GM12878 (cell line): ENCODE data around the gene FYB1. TPM values are rescaled to one million over a fixed set of nuclear protein-coding genes. Genes with fewer than 3 reads are reported as not detected.

Experiments
- CHD2 ChIP-seq: IDR thresholded peaks from 2 replicates; pipeline ENCODE4 v1.6.1; 2011; ENCODE audit warnings: low read depth, low read length, improper control_type of control experiment, borderline replicate concordance
- CHD4 ChIP-seq: fragments of 200-600 bp; sonication (generic); IDR thresholded peaks from 2 replicates; pipeline ENCODE4 v1.6.1; 2016; ENCODE audit warnings: mild to moderate bottlenecking
- EP300 ChIP-seq, 2 experiments: fragments of 150-350 bp in 1 of 2; IDR thresholded peaks; 2 replicates each; pipeline ENCODE4 v1.6.1; 2011 to 2012; ENCODE audit warnings: low read depth in 2 of 2, low read length in 2 of 2, borderline replicate concordance in 1 of 2, improper control_type of control experiment in 1 of 2, inconsistent platforms in 1 of 2; ENCODE audit not compliant: control insufficient read depth in 1 of 2
- ETV6 ChIP-seq, 2 experiments: fragments of 450-650 bp in 1 of 2; IDR thresholded peaks in 1 of 2; conservative IDR thresholded peaks in 1 of 2; 2 replicates each; pipeline ENCODE4 v1.6.1; 2014; ENCODE audit warnings: antibody characterized with exemption in 1 of 2, borderline replicate concordance in 1 of 2, low read depth in 1 of 2, mild to moderate bottlenecking in 1 of 2, moderate library complexity in 1 of 2
- IKZF2 ChIP-seq, 2 experiments: fragments of 450-650 bp; IDR thresholded peaks; 2 replicates each; pipeline ENCODE4 v1.6.1; 2017; ENCODE audit warnings: mild to moderate bottlenecking in 2 of 2, moderate library complexity in 2 of 2
- NBN ChIP-seq: fragments of 450-650 bp; IDR thresholded peaks from 2 replicates; pipeline ENCODE4 v1.6.1; 2016
- NFYA ChIP-seq: IDR thresholded peaks from 2 replicates; pipeline ENCODE4 v1.6.1; 2011; ENCODE audit warnings: low read depth, mild to moderate bottlenecking, low read length, improper control_type of control experiment, borderline replicate concordance
- NFYB ChIP-seq: IDR thresholded peaks from 2 replicates; pipeline ENCODE4 v1.6.1; 2011; ENCODE audit warnings: low read depth, mild to moderate bottlenecking, low read length, improper control_type of control experiment, moderate library complexity; ENCODE audit not compliant: insufficient read depth
- PAX5 ChIP-seq: IDR thresholded peaks from 2 replicates; pipeline ENCODE4 v1.6.1; 2011; ENCODE audit warnings: low read depth, low read length, borderline replicate concordance
- POLR2A ChIP-seq: IDR thresholded peaks from 2 replicates; pipeline ENCODE4 v1.6.1; 2011; ENCODE audit warnings: low read depth, mild to moderate bottlenecking, low read length
- POLR2AphosphoS2 ChIP-seq: IDR thresholded peaks from 2 replicates; pipeline ENCODE4 v1.6.1; 2011; ENCODE audit warnings: low read depth, mild to moderate bottlenecking, low read length, improper control_type of control experiment, moderate library complexity
- POU2F2 ChIP-seq: IDR thresholded peaks from 3 replicates; pipeline ENCODE4 v1.6.1; 2011; ENCODE audit warnings: low read depth, mild to moderate bottlenecking, low read length, borderline replicate concordance
- RFX5 ChIP-seq: IDR thresholded peaks from 2 replicates; pipeline ENCODE4 v1.6.1; 2011; ENCODE audit warnings: low read depth, low read length, improper control_type of control experiment
- SMAD5 ChIP-seq: IDR thresholded peaks from 2 replicates; pipeline ENCODE4 v1.6.1; 2016; ENCODE audit warnings: antibody characterized with exemption, low read depth
- TARDBP ChIP-seq: IDR thresholded peaks from 2 replicates; pipeline ENCODE4 v1.6.1; 2016; ENCODE audit warnings: borderline replicate concordance
- ZNF207 ChIP-seq: fragments of 450-650 bp; IDR thresholded peaks from 2 replicates; pipeline ENCODE4 v1.6.1; 2014; ENCODE audit warnings: antibody characterized with exemption, mild to moderate bottlenecking, borderline replicate concordance
- ZNF274 ChIP-seq: IDR thresholded peaks from one replicate; pipeline ENCODE4 v1.8.0; 2011; ENCODE audit not compliant: insufficient read length, insufficient read depth
- polyA plus RNA-seq, 11 experiments: library from polyadenylated mRNA; depleted of rRNA in 4 of 11; unstranded in 6 of 11; stranded (reverse) in 5 of 11; fragments of >200 nt; fragmentation: Nextera tagmentation in 4 of 11; fragmentation: Illumina TruSeq in 1 of 11; extraction: Ambion mirVana in 4 of 11; extraction: Trizol in 1 of 11; gene quantifications; 1 replicate in 1 of 11; 2 replicates in 10 of 11; pipeline versions ENCODE4 v1.2.1 to v1.2.3, GENCODE V29; 2011 to 2016; ENCODE audit warnings: inconsistent platforms in 2 of 11, missing spikeins in 2 of 11, low read depth in 1 of 11
- total RNA-seq, 4 experiments: library from RNA; depleted of rRNA in 3 of 4; stranded (reverse); fragments of >200 nt in 3 of 4; fragmentation: Illumina TruSeq in 1 of 4; extraction: Trizol in 1 of 4; gene quantifications; 2 replicates each; pipeline versions ENCODE4 v1.2.1 to v1.2.3, GENCODE V29; 2013 to 2021
- TF ChIP-seq, protein P1 (sequence below): fragments of 450-650 bp; IDR thresholded peaks from 2 replicates; pipeline ENCODE4 v1.6.1; 2016; ENCODE audit warnings: mild to moderate bottlenecking, moderate library complexity, borderline replicate concordance
- TF ChIP-seq, protein P2 (sequence below), 3 experiments: IDR thresholded peaks in 2 of 3; conservative IDR thresholded peaks in 1 of 3; 2 replicates each; pipeline ENCODE4 v1.5.1; 2011; ENCODE audit warnings: low read depth in 3 of 3, low read length in 3 of 3, mild to moderate bottlenecking in 3 of 3, control low read depth in 2 of 3, moderate library complexity in 2 of 3, inconsistent platforms in 1 of 3, mixed read lengths in 1 of 3; ENCODE audit not compliant: control insufficient read depth in 2 of 3, insufficient read depth in 1 of 3; ENCODE audit errors: extremely low read depth in 1 of 3
- TF ChIP-seq, protein P3 (sequence below): fragments of 450-650 bp; IDR thresholded peaks from 2 replicates; pipeline ENCODE4 v1.6.1; 2017; ENCODE audit warnings: antibody characterized with exemption, mild to moderate bottlenecking, moderate library complexity

FYB1 gene
- total and polyA plus RNA-seq, 10 of the 15 experiments (the other 5 are each of a cell fraction or from before 2014, with no cell fraction given) = 0.06 to 4.3 (median 0.25) TPM; not detected in 2

DNA sequence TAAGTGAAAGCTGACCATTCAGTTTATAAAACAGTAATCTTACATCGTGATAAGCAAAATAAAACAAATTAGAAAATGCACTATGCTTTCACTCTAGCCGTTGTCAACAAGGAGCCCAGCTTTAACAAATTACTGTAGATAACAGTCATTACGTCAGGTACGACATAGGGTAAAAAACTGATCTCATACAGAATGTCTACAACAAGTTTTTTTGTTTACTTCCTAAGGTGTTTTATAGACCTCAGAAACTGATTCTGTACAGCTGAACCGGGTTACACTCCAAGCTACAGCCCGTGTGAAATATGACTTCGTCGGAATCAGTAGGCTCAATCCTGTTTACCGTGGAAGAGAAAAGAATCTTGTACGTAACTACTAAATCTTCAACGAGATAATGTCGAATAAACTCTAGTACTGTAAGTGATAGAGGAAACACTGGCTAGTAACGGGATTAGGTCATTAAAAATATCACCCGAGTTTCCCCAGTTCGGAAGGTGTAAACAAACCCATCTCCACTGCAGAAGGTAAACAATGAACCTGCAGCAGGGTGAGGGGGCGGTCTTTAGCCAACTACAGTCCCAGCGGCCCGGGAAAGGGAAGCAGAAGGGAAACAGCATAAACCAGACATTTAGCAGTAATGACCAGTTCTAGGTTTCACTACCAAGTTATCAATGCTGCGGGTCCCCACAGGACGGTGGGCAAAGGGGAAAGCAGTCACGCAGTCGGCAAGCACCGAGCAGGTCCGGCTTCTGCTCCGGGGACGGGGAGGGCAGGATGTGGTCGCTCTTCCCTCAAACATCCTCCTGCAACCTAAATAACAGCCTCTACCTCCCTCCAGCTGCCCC, 146.2 kb downstream of the FYB1 start (continued):
- TF ChIP-seq, protein P1, sequence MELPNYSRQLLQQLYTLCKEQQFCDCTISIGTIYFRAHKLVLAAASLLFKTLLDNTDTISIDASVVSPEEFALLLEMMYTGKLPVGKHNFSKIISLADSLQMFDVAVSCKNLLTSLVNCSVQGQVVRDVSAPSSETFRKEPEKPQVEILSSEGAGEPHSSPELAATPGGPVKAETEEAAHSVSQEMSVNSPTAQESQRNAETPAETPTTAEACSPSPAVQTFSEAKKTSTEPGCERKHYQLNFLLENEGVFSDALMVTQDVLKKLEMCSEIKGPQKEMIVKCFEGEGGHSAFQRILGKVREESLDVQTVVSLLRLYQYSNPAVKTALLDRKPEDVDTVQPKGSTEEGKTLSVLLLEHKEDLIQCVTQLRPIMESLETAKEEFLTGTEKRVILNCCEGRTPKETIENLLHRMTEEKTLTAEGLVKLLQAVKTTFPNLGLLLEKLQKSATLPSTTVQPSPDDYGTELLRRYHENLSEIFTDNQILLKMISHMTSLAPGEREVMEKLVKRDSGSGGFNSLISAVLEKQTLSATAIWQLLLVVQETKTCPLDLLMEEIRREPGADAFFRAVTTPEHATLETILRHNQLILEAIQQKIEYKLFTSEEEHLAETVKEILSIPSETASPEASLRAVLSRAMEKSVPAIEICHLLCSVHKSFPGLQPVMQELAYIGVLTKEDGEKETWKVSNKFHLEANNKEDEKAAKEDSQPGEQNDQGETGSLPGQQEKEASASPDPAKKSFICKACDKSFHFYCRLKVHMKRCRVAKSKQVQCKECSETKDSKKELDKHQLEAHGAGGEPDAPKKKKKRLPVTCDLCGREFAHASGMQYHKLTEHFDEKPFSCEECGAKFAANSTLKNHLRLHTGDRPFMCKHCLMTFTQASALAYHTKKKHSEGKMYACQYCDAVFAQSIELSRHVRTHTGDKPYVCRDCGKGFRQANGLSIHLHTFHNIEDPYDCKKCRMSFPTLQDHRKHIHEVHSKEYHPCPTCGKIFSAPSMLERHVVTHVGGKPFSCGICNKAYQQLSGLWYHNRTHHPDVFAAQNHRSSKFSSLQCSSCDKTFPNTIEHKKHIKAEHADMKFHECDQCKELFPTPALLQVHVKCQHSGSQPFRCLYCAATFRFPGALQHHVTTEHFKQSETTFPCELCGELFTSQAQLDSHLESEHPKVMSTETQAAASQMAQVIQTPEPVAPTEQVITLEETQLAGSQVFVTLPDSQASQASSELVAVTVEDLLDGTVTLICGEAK = peak; percentile 14; the same call in 1 of the 2 replicates
- TF ChIP-seq NFYA (no peak), POLR2AphosphoS2 (0 out of 2 replicates have a peak, but pooled peaks have one; percentile 12), POU2F2 (peak; percentile 75; the same call in 1 of the 3 replicates), POLR2A (peak; percentile 37; the same call in 1 of the 2 replicates), IKZF2 (IDR thresholded peaks at IDR 0.05) (peak; percentile 73 to 75), ZNF207 (no peak), RFX5 (no peak), NBN (peak; percentile 56; the same call in 1 of the 2 replicates), TARDBP (no peak), CHD4 (no peak), NFYB (no peak), EP300 (IDR thresholded peaks at IDR 0.05; ENCODE audit: borderline replicate concordance in 1 of 2, control insufficient read depth in 1 of 2, low read depth in 2 of 2, low read length in 2 of 2) (peak in 1 of 2 experiments; percentile 47; a peak in 1 of 4 replicates), CHD2 (peak; percentile 44; the same call in 1 of the 2 replicates), PAX5 (peak; percentile 43; the same call in 1 of the 2 replicates), ETV6 (conservative IDR thresholded peaks at IDR 0.05 in 1 of 2, IDR thresholded peaks at IDR 0.05 in 1 of 2; ENCODE audit: borderline replicate concordance in 1 of 2, low read depth in 1 of 2) (peak in 1 of 2 experiments; percentile 45; a peak in 1 of 4 replicates), ZNF274 (no peak), SMAD5 (no peak)
- TF ChIP-seq, protein P2, sequence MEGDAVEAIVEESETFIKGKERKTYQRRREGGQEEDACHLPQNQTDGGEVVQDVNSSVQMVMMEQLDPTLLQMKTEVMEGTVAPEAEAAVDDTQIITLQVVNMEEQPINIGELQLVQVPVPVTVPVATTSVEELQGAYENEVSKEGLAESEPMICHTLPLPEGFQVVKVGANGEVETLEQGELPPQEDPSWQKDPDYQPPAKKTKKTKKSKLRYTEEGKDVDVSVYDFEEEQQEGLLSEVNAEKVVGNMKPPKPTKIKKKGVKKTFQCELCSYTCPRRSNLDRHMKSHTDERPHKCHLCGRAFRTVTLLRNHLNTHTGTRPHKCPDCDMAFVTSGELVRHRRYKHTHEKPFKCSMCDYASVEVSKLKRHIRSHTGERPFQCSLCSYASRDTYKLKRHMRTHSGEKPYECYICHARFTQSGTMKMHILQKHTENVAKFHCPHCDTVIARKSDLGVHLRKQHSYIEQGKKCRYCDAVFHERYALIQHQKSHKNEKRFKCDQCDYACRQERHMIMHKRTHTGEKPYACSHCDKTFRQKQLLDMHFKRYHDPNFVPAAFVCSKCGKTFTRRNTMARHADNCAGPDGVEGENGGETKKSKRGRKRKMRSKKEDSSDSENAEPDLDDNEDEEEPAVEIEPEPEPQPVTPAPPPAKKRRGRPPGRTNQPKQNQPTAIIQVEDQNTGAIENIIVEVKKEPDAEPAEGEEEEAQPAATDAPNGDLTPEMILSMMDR (IDR thresholded peaks at IDR 0.05 in 2 of 3, conservative IDR thresholded peaks at IDR 0.05 in 1 of 3; ENCODE audit: control insufficient read depth in 2 of 3, extremely low read depth in 1 of 3, insufficient read depth in 1 of 3, low read depth in 3 of 3, low read length in 3 of 3) = no peak
- TF ChIP-seq, protein P3, sequence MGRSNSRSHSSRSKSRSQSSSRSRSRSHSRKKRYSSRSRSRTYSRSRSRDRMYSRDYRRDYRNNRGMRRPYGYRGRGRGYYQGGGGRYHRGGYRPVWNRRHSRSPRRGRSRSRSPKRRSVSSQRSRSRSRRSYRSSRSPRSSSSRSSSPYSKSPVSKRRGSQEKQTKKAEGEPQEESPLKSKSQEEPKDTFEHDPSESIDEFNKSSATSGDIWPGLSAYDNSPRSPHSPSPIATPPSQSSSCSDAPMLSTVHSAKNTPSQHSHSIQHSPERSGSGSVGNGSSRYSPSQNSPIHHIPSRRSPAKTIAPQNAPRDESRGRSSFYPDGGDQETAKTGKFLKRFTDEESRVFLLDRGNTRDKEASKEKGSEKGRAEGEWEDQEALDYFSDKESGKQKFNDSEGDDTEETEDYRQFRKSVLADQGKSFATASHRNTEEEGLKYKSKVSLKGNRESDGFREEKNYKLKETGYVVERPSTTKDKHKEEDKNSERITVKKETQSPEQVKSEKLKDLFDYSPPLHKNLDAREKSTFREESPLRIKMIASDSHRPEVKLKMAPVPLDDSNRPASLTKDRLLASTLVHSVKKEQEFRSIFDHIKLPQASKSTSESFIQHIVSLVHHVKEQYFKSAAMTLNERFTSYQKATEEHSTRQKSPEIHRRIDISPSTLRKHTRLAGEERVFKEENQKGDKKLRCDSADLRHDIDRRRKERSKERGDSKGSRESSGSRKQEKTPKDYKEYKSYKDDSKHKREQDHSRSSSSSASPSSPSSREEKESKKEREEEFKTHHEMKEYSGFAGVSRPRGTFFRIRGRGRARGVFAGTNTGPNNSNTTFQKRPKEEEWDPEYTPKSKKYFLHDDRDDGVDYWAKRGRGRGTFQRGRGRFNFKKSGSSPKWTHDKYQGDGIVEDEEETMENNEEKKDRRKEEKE = no peak
